CD4-positive, alpha-beta T cell treated with Interleukin-21 for 1 hour (primary cell): ENCODE data around the gene ARHGEF1.
"Not testable (repeated sequence)": the region's sequence is repeated elsewhere in the genome, so short reads cannot be mapped to it uniquely, and the experiment has no call there.

ENCODE experiments used
- DNase-seq: peaks from one replicate; pipeline ENCODE4 v3.0.0-alpha.2; 2020

Gene ARHGEF1

DNA sequence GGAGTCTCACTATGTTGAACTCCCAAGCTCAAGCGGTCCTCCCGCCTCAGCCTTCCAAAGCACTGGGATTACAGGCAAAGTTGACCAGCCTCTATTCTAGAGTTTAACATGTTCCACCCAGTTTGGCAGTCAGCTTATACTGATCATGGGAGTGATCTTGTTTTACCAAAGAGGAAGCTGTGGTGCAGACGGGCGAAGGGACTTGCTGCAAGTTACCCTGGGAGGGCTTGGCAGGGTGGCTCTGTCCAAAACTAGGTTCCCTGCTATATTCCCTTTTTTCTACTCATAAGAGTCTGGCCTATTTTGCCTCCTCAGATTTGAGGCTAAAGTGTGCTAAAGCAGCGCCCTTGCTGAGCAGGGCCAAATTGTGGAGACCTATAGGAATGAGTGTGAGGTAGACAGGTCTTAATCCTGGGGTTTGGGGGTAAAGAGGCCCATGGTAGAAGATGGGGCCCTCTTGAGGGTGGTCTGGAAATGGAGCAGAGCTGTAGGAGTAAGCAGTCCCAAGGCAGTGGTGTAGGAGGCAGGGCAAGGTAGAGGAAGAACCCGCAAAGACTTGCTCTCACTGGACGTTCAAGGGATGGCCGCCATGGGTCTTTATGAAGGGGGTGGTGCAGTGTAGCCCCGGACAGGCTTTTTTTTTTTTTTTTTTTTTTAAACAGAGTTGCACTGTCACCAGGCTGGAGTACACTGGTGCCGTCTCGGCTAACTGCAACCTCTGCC is 19.6 kb upstream of the ARHGEF1 start:
- DNase-seq, result no peak

DNA sequence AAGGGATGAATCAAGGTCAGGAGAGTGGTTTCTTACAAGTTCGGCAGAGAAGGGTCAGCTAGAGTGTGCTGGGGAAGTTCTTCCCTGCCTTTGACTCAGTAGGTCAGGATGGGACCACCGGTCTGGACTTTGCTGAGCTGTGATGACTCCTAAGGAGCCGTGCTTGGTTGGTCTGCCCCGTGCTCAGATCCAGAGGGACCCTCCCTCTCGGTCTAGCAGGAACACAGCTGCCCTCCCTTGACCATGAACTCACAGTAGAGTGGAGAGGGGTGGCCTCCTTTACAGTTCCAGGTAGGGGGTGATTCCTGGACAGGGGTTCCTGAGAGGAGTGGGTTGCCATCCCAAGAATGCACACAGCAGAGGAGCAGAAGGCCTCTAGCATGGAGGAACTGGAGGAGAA is 18.6 kb upstream of the ARHGEF1 start:
- DNase-seq, result no peak

DNA sequence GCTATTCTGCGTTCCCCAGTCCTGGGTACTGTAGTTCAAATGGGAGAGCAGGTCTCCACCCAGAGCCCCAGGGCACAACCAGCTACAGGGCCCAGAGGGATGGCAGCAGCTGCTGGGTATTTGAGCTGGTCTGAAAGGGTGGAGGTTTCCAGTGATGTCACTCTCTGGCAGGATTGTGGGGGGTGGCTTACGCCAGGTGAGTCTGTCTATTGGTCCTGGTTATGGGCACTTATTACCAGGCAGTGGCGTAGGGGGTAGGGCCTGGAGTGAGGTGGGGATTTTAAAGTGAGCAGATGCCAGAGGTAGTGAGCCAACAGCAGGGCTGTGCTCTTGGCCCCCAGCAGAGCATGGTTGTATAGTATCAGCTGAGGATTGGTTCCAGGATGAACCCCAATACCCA is 16.7 kb upstream of the ARHGEF1 start:
- no peak for DNase-seq

DNA sequence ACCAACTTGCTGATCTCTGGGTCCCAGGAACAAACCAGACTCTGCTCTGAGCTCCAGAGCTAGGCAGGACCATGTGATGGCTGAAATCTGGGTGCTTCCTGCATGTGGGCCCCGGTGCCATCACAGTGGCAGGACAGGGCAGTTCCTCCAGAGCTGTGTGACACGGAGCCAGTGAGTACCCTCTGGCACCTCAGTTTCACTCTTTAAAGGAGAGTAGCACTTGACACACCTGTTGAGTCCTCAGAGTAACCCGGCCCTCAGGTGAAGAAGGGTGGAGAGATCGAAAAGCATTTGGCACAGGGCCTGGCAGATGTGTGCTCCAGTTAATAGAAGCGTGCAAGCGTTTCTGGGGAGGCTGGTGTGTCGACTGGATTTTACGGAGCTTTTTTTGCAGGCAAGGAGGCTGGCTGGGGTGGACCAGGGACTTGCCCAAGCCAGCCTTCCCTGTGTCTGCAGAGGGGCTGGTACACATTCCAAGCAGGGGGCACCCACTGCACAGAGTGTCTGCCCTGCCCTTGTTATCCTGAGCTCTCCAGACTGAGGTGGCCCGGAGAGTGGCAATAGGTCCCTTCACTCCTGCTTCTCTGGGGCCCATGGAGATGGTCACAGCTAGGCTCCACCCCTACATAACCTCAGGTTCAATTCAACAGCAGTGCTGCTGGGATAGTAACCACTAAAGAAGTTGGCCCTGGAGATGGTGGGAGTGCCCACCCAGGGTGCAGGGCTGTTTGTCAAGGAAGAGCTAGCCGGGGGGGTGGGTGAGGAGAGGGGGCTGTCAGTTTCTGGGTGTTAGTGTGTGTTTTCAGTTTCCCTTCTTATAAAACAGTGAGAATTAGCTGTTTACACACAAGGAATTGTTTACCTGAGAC is 14.6 kb upstream of the ARHGEF1 start:
- DNase-seq, result no peak

DNA sequence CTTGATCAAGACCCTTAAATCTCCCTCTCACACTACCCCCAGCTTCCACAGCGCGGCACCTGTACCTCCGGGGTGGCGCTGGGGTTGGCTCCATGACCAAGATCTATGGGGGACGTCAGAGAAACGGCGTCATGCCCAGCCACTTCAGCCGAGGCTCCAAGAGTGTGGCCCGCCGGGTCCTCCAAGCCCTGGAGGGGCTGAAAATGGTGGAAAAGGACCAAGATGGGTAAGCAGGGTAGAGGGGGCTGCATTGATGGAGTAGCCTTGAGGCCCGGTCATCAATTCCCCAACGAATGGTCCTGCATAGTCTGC is 14.0 kb upstream of the ARHGEF1 start:
- DNase-seq, result no peak

DNA sequence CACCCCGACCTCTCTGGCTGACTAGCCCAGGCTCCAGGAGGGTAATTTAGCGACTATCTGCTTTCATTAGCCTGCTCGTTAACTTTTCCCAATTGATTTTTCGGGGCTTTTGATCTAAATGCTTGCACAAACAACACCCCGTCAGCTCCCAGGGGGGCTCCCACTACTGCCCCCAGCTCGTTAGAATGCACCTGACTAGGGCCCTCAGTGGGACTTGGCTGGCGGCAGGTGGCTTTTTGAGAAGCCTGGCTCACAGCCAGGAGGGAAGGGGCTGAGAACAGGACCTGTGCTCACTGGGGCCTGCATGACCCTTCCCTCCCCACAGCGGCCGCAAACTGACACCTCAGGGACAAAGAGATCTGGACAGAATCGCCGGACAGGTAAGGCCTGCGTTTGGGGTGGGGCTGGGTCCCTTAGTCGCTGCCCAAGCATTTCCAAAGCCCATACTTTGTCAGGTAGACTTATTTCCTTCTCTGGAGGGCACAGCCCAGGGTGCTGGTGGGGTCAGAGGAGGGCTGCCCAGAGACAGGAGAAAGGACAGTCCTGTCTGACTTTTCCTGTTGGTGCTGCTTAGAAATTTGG is 13.5 kb upstream of the ARHGEF1 start:
- no peak for DNase-seq

DNA sequence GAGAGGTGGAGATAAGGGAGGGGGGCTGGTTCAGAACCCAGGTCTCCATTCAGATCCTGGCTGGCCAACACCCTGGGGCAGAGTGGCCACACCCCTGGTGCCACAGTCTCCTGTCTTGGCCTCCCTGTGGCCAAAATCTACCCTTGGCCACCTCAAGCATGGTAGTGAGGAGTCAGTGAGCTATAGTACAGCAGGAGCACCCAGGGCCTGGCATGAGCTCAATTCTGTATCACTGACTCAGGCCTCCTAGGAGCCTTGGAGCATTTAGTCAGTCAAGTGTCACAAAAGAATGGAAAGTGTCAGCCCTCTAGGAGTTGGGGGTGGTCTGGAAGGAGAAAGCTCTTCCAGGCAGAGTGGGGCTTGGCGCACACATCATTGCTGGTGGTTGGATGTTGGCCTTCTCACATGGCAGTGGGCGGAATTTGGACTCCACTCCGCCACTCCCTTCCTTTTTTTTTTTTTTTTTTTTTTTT is 12.5 kb upstream of the ARHGEF1 start:
- DNase-seq, result no peak

DNA sequence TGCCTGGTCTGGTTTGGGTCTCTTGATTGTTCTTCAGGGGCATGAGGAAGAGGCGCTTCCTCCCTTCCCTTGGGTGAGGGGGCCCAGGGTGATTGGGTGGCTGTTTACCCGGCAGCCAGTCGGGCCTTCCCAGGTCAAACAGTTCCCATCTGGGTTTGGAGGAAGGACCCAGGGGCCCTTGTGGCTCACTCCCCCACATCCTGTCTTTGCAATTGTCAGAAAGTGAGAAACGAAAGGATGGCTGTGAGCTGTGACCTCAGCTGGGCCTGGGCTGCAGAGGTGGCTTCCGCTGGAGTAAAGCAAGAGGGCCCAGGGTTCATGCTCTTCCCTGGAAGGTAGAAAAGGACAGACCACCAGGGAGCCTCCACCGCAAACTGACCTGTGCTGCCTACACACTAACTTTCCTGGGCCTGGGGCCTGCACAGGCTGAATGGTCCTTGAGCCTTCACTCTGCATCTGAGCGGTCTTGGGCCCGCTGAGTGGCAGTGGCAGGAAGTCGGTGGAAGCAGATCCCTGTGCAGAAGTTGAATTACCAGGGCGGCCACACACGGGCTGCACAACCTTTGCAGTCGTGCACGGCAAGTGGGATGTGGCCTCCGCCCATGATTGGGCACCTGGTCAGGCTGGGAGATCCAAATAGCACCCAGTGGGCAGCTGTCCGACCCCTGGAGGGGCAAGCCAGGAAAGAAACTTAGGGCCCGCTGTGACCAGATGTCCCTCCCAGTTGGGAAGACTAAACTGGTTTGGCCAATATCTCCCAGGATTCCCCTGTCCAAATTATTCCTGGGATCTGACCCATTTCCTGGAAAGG is 11.2 kb upstream of the ARHGEF1 start:
- DNase-seq, result peak; percentile 73

DNA sequence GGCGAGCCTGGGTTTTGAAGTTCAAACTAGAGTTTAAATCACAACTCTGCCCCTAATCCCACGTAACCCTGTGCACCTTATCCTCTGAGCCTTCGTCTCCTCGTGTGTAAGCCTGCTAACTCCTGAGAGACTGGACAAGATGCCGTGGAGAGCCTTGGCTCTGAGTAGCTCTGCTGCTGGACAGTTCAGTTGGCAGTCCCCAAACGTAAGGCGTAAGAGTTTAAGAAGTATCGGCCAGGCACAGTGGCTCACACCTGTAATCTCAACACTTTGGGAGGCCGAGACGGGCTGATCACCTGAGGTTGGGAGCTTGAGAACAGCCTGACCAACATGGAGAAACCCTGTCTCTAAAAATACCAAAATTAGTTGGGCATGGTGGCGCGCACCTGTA is 10.6 kb upstream of the ARHGEF1 start:
- DNase-seq, result no peak

DNA sequence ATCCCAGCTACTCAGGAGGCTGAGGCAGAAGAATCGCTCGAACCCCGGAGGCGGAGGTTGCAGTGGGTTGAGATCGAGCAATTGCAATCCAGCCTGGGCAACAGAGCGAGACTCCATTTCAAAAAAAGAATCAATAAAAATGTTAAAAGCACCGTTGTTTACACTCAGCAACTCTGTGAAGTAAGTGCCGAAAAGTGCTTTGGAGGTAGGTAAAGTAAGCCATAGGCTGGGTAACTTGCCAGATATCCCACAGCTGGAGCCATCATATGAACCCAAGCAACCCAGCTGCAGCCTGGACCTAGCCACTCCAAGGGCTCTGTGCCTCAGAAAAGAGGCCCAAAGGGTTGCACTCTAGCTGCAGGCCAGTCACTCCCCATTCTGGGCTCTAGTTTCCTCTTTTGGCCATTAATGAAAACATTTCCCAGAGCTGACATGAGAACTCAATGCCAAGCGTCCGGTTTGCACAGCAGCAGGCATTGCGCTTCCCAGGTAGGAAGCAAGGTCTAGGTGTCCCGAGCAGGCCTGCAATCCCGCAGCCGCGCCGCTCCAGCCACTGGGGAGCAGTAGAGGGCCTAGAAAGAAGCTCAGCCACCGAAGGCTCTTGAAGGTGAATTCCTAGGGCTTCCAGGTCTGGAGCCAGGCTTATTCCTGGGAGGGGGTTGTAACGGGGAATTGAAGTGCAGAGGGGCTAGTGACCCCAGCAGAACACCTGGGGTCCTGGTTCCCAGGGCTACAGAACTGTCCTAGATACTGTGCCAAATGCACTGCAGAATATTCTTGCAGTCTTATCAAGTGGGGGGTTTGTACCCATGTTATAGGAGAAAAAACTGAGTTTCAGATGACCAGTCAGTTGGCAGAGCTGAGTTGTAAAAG is 10.0 kb upstream of the ARHGEF1 start:
- peak; percentile 68 for DNase-seq

DNA sequence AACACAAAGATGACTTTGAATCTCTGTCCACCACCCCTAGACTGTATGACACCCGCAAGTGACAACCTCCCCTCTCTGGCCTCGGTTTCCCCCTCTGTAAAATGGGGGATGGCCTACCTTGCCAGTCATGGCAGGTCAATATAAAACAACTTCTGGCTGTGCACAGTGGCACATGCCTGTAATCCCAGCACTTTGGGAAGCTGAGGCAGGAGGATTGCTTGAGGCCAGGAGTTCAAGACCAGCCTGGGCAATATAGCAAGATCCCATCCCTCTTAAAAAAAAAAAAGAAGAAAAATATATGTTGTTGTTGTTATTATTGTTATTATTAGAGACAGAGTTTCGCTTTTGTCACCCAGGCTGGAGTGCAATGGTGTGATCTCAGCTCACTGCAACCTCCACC is 7.0 kb upstream of the ARHGEF1 start:
- not testable (repeated sequence) for DNase-seq

DNA sequence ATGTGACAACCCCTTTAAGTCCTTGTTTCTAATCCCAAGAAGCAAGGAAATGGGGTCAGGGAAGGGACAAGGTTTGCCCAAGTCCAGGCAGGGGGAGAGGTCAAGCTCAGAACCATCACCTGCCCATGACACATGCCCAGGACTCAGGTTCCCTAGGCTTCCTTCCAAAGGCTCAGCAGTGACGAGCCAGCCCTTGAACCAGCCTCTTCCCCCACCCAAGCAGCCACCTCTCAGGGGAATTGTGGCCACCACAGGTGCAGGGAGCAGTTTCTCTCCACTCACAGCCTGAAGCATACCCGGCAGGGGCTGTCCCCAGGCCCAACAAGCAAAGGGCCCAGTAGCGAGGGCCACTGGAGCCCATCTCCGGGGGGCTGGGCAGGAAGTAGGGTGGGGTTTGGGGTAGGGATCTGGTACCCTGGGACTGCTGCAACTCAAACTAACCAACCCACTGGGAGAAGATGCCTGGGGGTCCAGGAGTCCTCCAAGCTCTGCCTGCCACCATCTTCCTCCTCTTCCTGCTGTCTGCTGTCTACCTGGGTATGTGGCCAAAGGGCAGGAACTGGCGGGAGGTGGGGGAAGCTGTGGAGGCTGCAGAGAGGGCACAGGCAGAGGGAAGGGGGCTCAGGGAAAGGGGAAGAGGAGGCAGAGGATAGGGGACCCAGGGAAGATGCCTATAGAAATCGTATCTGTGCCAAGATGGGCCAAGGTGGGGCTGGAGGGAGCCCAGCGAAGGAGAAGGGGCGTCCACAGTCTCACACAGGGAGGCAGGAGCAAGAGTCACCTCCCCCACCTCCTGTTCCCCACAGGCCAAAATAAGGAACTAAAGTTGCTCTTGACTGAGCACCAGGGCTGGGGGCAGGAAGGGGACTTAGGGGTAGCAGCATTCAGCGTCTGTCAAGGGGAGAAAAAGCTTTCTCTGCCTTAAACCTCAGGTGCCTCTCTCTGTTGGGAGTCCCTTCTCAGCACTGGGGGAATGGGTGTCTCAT is 5.8 kb upstream of the ARHGEF1 start, which contains the start of gene CD79A:
Gene CD79A, plus strand, starts transcription at position 433 of the 986 bp plus-strand sequence. Its CDS starts 26 bp downstream, at position 459.
- no peak for DNase-seq

DNA sequence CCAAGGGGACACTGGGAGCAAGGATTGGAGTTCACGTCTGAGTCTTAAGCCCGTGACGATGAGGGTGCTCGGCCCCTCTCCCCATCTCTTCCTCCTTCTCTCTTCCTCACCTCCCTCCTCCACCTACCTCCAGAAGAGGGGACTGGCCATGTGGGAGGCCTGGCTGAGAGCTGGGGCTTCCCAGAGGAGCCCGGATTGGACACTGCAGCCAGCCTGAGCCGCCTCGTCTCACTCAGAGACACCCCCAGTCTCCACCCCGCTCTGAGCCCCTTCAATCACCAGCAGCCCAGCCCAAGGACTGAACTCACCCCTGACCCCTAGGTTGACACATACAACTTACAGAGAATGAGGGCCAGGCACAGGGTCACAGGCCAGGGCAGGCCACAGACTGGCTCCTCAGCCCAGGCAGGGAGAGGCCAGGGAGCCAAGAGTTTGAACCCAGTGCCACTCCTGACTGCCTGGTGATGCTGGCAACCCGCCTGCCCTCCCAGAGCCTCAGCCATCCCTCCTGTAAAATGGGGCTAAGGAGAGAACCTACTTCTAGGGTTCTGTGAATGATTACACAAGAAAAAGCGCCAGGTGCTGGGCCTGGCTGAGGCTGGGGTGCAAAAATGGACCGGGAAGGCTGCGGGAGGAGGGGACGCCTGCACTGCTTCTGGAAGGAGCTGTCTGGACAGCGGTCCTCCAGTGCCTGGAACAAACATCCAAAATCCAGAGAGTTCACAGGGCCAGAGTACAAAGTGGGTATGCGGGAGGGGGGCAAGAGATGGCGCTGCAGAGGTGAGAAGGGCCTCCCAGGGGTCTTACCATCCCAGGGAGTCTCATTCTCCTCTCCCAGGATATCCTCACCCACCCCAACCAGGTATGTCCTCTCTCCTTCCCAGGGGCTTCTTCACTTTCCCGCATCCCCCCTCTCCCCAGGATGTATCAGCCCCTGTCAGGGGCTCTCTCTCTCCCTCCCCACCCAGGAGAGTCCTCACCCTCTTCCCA is 4.8 kb upstream of the ARHGEF1 start:
- DNase-seq, result no peak

DNA sequence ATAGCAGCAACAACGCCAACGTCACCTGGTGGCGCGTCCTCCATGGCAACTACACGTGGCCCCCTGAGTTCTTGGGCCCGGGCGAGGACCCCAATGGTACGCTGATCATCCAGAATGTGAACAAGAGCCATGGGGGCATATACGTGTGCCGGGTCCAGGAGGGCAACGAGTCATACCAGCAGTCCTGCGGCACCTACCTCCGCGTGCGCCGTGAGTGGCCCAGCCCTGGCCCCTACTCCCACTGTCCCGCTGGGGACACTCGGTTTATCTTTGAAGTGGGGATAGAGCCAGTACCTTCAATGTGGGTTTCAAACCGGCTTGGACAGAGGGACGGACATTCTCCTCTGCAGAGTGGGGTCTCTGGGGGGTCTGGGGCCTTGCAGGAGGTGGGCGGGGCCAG is 3.9 kb upstream of the ARHGEF1 start:
- DNase-seq, result no peak

DNA sequence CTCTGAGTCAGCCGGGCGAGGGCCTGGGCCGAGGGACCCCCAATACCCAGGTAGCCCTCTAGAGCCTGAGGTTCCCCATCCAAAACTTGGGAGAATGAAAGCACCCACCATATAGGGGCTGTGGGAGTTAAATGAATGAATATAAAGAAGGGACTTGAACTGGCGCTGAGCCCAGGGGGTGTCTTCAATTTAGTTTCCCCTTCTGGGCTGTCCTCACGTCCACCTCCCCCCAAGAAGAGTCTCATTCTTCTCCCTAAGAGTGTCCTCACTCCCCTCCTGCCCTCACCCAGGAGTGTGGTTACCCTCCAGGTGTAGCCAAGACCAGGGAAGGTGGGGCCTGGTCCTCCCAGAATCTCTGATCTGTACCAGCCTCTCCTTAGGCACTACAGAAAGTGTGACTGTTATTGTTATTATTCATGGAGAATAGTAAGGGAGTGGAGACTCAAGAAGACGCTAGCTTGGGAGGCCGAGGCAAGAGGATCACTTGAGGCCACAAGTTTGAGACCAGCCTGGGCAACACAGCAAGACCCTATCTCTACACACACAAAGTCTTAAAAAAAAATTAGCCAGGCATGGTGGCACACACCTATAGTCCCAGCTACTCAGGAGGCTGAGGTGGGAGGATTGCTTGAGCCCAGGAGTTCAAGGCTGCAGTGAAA is 3.2 kb upstream of the ARHGEF1 start:
- no peak for DNase-seq

DNA sequence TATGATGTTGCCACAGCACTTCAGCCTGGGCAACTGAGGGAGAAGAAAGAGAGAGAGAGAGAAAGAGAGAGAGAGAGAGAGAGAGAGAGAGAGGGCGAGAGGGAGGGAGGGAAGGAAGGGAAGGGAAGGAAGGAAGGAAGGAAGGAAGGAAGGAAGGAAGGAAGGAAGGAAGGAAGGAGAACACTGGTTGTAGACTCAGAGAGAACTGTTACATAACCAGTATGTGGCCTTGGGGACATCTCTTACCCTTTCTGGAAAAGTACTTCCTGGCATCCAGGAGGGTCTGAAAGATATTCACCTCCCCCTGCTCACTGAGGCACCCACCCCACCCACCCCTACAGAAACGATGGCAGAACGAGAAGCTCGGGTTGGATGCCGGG is 2.7 kb upstream of the ARHGEF1 start:
- DNase-seq, result no peak

DNA sequence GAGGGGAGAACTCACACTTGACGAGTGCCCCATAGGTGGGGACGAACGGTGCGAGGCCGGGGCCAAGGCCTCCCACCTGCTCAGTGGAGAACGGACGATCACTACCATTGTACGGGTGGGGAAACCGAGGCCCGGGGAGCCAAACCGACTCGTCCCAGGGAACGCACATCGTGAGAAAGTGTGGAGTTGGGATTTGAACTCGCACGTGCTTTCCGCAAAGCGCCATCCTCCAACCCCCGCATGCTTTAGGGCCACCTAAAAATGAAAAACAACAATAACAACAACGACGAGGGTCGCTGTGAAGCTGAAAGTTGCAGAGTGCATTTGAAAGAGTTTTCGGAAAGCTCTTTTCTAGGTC is 458 bp downstream of the ARHGEF1 start:
- no peak for DNase-seq

DNA sequence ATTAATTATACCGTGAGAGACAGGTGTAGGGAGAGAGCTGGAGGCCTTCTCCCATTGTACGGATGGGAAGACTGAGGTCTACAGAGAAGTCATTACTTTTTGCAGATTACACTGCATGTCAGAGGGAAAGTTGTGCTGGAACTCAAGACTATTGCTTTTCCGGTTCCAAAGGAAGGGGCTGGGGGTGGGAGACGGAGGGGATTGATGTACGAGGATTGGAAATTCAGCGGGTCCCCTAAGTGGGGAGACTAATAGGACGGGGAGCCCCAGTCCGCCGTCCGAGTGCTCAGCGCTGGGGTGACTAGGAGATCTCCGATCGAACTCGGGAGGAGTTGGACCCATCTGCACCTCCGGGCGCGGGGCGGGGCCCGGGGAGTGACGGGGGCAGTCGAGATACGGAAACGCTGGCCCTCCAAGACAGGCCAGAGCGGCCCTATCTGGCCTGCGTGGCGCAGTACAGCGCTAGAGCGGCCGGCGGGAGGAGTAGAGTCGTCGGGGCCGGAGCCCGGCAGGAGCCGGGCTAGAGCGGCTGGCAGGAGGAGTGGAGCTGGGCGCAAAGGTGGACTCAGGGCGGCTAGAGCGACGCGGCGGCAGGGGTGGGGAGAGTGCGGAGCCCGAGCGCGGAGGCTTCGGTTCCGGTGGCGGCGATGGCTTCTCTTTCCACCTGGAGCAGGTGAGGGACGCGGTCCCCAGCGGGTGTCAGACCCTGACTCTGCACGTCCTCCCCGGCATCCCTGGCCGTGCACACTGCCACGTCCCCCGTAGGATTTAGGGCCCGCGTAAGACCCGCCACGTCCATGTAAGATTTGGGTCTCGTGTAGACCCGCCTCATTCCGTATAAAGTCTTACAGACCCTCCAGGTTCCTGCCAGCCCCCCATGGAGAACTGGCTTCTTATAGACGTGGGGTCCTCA is 1.1 kb downstream of the ARHGEF1 start:
- DNase-seq, result peak; percentile 92
